Skeletal muscle tissue (tissue), 4 donors: Measurements from ENCODE around the gene RNF103. TPM values are rescaled to one million over a fixed set of nuclear protein-coding genes. Genes with fewer than 3 reads are reported as not detected.

Experiments
- H3K27ac ChIP-seq: one replicate; pipeline ENCODE4 v1.7.0; 2013; ENCODE audit warnings: mild to moderate bottlenecking, low read depth, low read length, inconsistent platforms
- H3K27me3 ChIP-seq, 3 donors: one replicate each; pipeline ENCODE4 v1.7.0; 2013; ENCODE audit warnings: low read length in 3 of 3; ENCODE audit not compliant: control insufficient read depth in 3 of 3, insufficient read depth in 3 of 3
- H3K36me3 ChIP-seq, 3 donors: one replicate each; pipeline ENCODE4 v1.7.0; 2013; ENCODE audit warnings: low read length in 3 of 3; ENCODE audit not compliant: control insufficient read depth in 3 of 3, insufficient read depth in 3 of 3
- H3K4me1 ChIP-seq, 3 donors: one replicate each; pipeline ENCODE4 v1.7.0; 2013; ENCODE audit warnings: low read length in 3 of 3, mild to moderate bottlenecking in 3 of 3; ENCODE audit not compliant: control insufficient read depth in 3 of 3, insufficient read depth in 3 of 3
- H3K4me3 ChIP-seq, 3 donors: one replicate each; pipeline ENCODE4 v1.7.0; 2013; ENCODE audit warnings: low read length in 3 of 3
- H3K9ac ChIP-seq, 3 donors: one replicate each; pipeline ENCODE4 v1.7.0; 2013; ENCODE audit warnings: low read length in 3 of 3, mild to moderate bottlenecking in 3 of 3, moderate library complexity in 2 of 3, low read depth in 1 of 3
- H3K9me3 ChIP-seq, 3 donors: one replicate each; pipeline ENCODE4 v1.7.0; 2013; ENCODE audit warnings: low read length in 3 of 3; ENCODE audit not compliant: control insufficient read depth in 3 of 3
- total RNA-seq: library from RNA; depleted of rRNA; stranded (reverse); fragments of >200 nt; gene quantifications from one replicate; pipeline ENCODE4 v1.2.3, GENCODE V29; 2014
- donor health status: Osteomylitis.

The RNF103 gene
- total RNA-seq, 1 donor from 2014 or later: 33.4 TPM

GRCh38 chr2:86556508-86556907, 67.2 kb downstream of the RNF103 start:
- Histone ChIP-seq H3K27me3 (no peaks in the 10 kb centered on the region), H3K9ac (no peak overlapping the region), H3K4me1 (peaks cover 0 to 9% (median 3%) of the 10 kb centered on the region in 3 donors), H3K4me3 (no peak overlapping the region), H3K9me3 (no peaks in the 10 kb centered on the region), H3K36me3 (peaks cover 0 to 2% (median 0%) of the 10 kb centered on the region in 3 donors), H3K27ac (no peak overlapping the region)

Other genes starting within 250 kb of the RNF103 start
- gene KDM3A, start 182.5 kb downstream of the RNF103 start, total RNA-seq: 41.2 TPM
- 42.8 TPM for gene CHMP3, start 60.4 kb downstream of the RNF103 start, total RNA-seq
- gene RMND5A, start 96.4 kb upstream of the RNF103 start, total RNA-seq: 46.4 TPM
- gene CD8A, start 167.0 kb upstream of the RNF103 start, total RNA-seq: not detected
- 1.0 TPM for gene CD8B, start 238.0 kb upstream of the RNF103 start, total RNA-seq